GM19193 (cell line): ENCODE results near the gene AUTS2.

Experiments
- POLR2A ChIP-seq: IDR thresholded peaks from 4 replicates; pipeline ENCODE4 v1.6.1; 2011; ENCODE audit not compliant: insufficient read depth, insufficient read length; ENCODE audit errors: extremely low read depth

AUTS2 gene

GRCh38 chr7:70229242-70229641 is 631.0 kb downstream of the AUTS2 start:
- no peak for TF ChIP-seq POLR2A

GRCh38 chr7:70230761-70231160 is 632.5 kb downstream of the AUTS2 start:
- no peak for TF ChIP-seq POLR2A

- no peak for TF ChIP-seq POLR2A
Measured at GRCh38 chr7:70233776-70234175, 635.5 kb downstream of the AUTS2 start.

GRCh38 chr7:70237256-70237655 is 639.0 kb downstream of the AUTS2 start:
- TF ChIP-seq POLR2A = no peak

- no peak for TF ChIP-seq POLR2A
Measured at GRCh38 chr7:70237831-70238575, 639.7 kb downstream of the AUTS2 start.

- no peak for TF ChIP-seq POLR2A
Measured at GRCh38 chr7:70239918-70240317, 641.6 kb downstream of the AUTS2 start.

- TF ChIP-seq POLR2A = no peak
Measured at GRCh38 chr7:70240873-70241272, 642.6 kb downstream of the AUTS2 start.

- no peak for TF ChIP-seq POLR2A
Measured at GRCh38 chr7:70241536-70242175, 643.4 kb downstream of the AUTS2 start.

- TF ChIP-seq POLR2A = no peak
Measured at GRCh38 chr7:70242826-70243225, 644.6 kb downstream of the AUTS2 start.

GRCh38 chr7:70243443-70243842 is 645.2 kb downstream of the AUTS2 start:
- no peak for TF ChIP-seq POLR2A

GRCh38 chr7:70257921-70258320 is 659.6 kb downstream of the AUTS2 start:
- TF ChIP-seq POLR2A = no peak

GRCh38 chr7:70259502-70259901 is 661.2 kb downstream of the AUTS2 start:
- TF ChIP-seq POLR2A = no peak

GRCh38 chr7:70263471-70264255 is 665.4 kb downstream of the AUTS2 start:
- no peak for TF ChIP-seq POLR2A

- TF ChIP-seq POLR2A = no peak
Measured at GRCh38 chr7:70266186-70266585, 667.9 kb downstream of the AUTS2 start.

GRCh38 chr7:70267381-70268120 is 669.3 kb downstream of the AUTS2 start:
- no peak for TF ChIP-seq POLR2A
